SK-N-MC (cell line): ENCODE measurements around the gene B9D2.

Experiments
- DNase-seq: peaks from one replicate; pipeline ENCODE4 v3.0.0-alpha.2; 2011; ENCODE audit warnings: low read depth, low spot score
- H3K27ac ChIP-seq: fragments of 200-600 bp; sonication (generic); 2 replicates; pipeline ENCODE4 v1.5.1; 2016; ENCODE audit warnings: mixed run types
- H3K36me3 ChIP-seq: fragments of 200-600 bp; sonication (generic); 2 replicates; pipeline ENCODE4 v1.6.1; 2017; ENCODE audit warnings: antibody characterized with exemption, low read length, mixed read lengths; ENCODE audit not compliant: insufficient read depth
- H3K4me3 ChIP-seq: fragments of 200-600 bp; sonication (generic); 2 replicates; pipeline ENCODE4 v1.5.1; 2016
- H3K9ac ChIP-seq: fragments of 200-600 bp; sonication (generic); 2 replicates; pipeline ENCODE4 v1.8.0; 2017; ENCODE audit warnings: mixed run types, mixed read lengths; ENCODE audit not compliant: insufficient read length
- H3K9me3 ChIP-seq: fragments of 200-600 bp; sonication (generic); 2 replicates; pipeline ENCODE4 v1.6.1; 2017; ENCODE audit warnings: low read depth, mild to moderate bottlenecking, antibody characterized with exemption, low read length, moderate library complexity, mixed read lengths
- EZH2 ChIP-seq: fragments of 200-600 bp; sonication (generic); IDR thresholded peaks from one replicate; pipeline ENCODE4 v1.6.1; 2017; ENCODE audit warnings: antibody characterized with exemption
- FOXP2 ChIP-seq: optimal IDR thresholded peaks from 2 replicates; pipeline ENCODE3; 2011; ENCODE audit warnings: mild to moderate bottlenecking, moderate library complexity; ENCODE audit not compliant: insufficient read depth; ENCODE audit errors: extremely low read length, control extremely low read depth
- POLR2AphosphoS5 ChIP-seq: IDR thresholded peaks from 2 replicates; pipeline ENCODE4 v1.6.1; 2012; ENCODE audit warnings: mild to moderate bottlenecking, low read depth, low read length, borderline replicate concordance

B9D2 gene

DNA sequence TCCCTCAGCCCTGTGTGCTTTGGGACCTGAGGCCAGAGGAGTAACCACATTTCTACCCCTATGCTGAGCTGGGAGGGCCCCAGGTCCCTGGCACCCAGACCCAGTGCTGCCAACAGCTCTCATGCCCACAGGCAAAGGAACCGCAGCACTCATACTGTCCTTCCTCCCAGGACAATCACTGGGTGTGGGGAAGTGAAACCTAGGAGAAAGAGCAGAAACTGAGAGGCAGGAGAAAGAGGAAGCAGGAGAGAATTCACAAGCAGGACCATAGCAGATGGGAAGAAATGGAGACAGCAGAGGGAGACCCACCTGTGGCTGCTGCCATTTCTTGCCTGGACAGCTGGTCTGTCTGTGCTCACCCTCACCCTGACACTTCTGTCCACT is 35.1 kb downstream of the B9D2 start:
- Histone ChIP-seq H3K27ac (no peak overlapping the region), H3K36me3 (peaks cover 36% of the 10 kb centered on the region)

GRCh38 chr19:41328157-41328841 is 35.6 kb downstream of the B9D2 start:
- peaks cover 36% of the 10 kb centered on the region for H3K36me3 ChIP-seq
- H3K4me3 ChIP-seq: no peak overlapping the region

More for the DNA sequence above, 35.1 kb downstream of the B9D2 start:
- Histone ChIP-seq H3K4me3 (no peak overlapping the region), H3K9ac (no peak overlapping the region), H3K9me3 (no peaks in the 10 kb centered on the region)
- no peak for DNase-seq
- TF ChIP-seq POLR2AphosphoS5: no peak
- TF ChIP-seq EZH2: no peak
- TF ChIP-seq FOXP2: no peak

GRCh38 chr19:41327576-41328156 is 36.3 kb downstream of the B9D2 start:
- peak overlapping the region; percentile 54; the same call in 1 of the 2 replicates for H3K27ac ChIP-seq
- H3K36me3 ChIP-seq: peaks cover 34% of the 10 kb centered on the region
- no peak for DNase-seq
- no peak overlapping the region for H3K9ac ChIP-seq
- TF ChIP-seq EZH2 (no peak), FOXP2 (no peak), POLR2AphosphoS5 (no peak; the same call in 1 of the 2 replicates)
- H3K9me3 ChIP-seq: no peaks in the 10 kb centered on the region
- H3K4me3 ChIP-seq: no peak overlapping the region

More at GRCh38 chr19:41328157-41328841, 35.6 kb downstream of the B9D2 start:
- TF ChIP-seq EZH2: no peak
- no peak for TF ChIP-seq FOXP2
- TF ChIP-seq POLR2AphosphoS5: no peak
- H3K9ac ChIP-seq: no peak overlapping the region
- H3K9me3 ChIP-seq: no peaks in the 10 kb centered on the region
- DNase-seq: no peak
- H3K27ac ChIP-seq: no peak overlapping the region

DNA sequence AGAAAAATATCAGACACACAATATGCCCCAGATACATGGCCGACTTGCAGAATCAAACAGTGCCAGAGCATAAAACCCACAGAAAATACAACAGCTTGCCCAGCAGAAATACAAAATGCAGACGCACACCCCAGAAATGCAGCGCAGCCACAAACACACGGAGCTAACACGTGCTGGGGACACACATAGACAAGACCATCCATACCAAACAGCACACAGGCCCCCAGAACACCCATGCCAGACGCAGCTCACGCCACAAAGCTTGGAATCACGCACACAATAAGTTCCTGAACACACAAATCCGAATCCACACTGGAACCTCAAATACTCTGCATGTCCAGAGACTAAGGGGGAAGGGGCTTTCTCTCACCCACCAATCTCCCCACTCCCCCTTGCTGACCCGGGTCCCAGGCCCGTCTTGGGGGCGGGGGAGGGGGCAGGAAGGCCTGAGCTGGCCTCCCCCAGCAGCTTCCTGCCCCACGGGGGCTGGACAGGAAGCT is 36.8 kb downstream of the B9D2 start:
- TF ChIP-seq EZH2 (no peak), FOXP2 (no peak), POLR2AphosphoS5 (no peak; the same call in 1 of the 2 replicates)
- H3K27ac ChIP-seq: peak overlapping the region; percentile 54

GRCh38 chr19:41325947-41326706 is 37.8 kb downstream of the B9D2 start:
- H3K36me3 ChIP-seq: peaks cover 19% of the 10 kb centered on the region
- no peak overlapping the region; the same call in 1 of the 2 replicates for H3K27ac ChIP-seq
- DNase-seq: no peak
- no peaks in the 10 kb centered on the region for H3K9me3 ChIP-seq
- H3K4me3 ChIP-seq: no peak overlapping the region
- no peak overlapping the region for H3K9ac ChIP-seq
- TF ChIP-seq EZH2 (no peak), POLR2AphosphoS5 (peak; percentile 5; the same call in 1 of the 2 replicates), FOXP2 (no peak)

More for the DNA sequence above, 36.8 kb downstream of the B9D2 start:
- no peak for DNase-seq
- Histone ChIP-seq H3K4me3 (no peak overlapping the region), H3K9ac (no peak overlapping the region), H3K9me3 (no peaks in the 10 kb centered on the region), H3K36me3 (peaks cover 29% of the 10 kb centered on the region)

- H3K27ac ChIP-seq: no peak overlapping the region; the same call in 1 of the 2 replicates
- peaks cover 17% of the 10 kb centered on the region for H3K36me3 ChIP-seq
- H3K4me3 ChIP-seq: no peak overlapping the region
- TF ChIP-seq EZH2 (no peak), POLR2AphosphoS5 (no peak; the same call in 1 of the 2 replicates), FOXP2 (no peak)
- no peak overlapping the region for H3K9ac ChIP-seq
- DNase-seq: no peak
- no peaks in the 10 kb centered on the region for H3K9me3 ChIP-seq
Observed at GRCh38 chr19:41325640-41325946, 38.4 kb downstream of the B9D2 start.

DNA sequence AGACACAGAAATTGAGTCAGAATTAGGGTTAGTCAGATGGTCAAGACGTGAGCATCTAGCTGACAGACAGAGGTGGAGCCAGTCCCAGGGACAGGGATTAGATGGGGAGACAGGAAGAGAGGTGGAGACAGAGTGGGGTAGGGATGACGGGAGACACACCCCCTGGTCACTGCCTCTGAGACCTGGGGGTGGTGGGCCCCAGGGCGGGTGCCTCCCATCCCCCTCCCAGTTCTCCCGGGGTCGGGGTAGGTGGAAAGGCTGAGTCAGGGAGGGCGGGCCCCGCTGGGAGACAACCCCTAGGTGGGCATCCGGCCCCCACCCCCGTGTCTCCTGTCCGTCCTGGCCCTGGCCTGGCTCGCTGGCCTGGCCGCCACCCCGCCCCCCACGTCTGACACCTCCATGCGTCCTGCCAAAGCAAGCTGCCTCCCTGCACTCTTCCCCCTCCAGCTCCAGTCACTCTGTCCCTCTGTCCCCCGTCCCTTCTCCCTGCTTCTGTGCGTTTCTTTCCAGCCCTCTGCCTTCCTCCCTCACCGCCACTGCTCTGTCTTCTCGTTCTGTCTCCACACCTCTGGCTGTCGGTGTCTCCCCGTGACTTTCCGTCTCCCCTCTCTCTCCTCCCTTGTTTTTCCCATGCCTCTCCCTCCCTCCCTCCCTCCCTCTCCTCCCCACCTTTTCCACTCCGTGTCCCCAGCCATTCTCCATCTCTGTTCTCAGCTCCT is 38.9 kb downstream of the B9D2 start:
- Histone ChIP-seq H3K27ac (peak overlapping the region; percentile 88; the same call in 1 of the 2 replicates), H3K4me3 (no peak overlapping the region), H3K9ac (no peak overlapping the region), H3K9me3 (no peaks in the 10 kb centered on the region), H3K36me3 (peaks cover 12% of the 10 kb centered on the region; the same call in 1 of the 2 replicates)
- no peak for TF ChIP-seq FOXP2
- peak; percentile 19; the same call in 1 of the 2 replicates for TF ChIP-seq POLR2AphosphoS5
- no peak for TF ChIP-seq EZH2
- no peak for DNase-seq

DNA sequence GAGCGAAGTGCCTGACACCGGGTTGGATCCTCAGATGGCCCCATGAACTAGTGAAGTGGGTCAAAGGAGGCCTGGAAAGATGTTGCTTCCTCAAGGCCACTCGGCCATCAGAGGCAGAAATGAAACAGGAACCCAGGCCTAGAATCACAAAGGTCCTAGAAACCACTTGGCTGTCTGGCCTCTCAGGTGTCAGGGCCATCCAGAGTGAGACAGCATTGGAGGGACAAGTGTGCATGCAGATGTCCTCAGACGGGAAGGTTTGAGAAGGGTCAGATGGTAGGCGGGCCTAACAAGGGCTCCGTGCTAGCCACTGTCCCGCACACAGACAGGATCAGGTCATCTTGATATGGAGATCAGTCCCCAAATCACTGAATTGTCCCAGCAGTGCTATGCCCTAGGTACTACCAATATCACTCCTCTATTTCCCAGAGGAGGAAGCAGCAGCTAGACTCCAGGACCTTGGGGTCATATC is 39.7 kb downstream of the B9D2 start:
- Histone ChIP-seq H3K36me3 (peaks cover 14% of the 10 kb centered on the region; the same call in 1 of the 2 replicates), H3K9ac (no peak overlapping the region), H3K4me3 (no peak overlapping the region), H3K9me3 (no peaks in the 10 kb centered on the region), H3K27ac (peak overlapping the region; percentile 88)
- no peak for TF ChIP-seq FOXP2
- TF ChIP-seq POLR2AphosphoS5: no peak
- TF ChIP-seq EZH2: no peak
- DNase-seq: no peak
